Endodermal cell (in vitro differentiated cells): ENCODE measurements around the gene CRKL. TPM values are rescaled to one million over a fixed set of nuclear protein-coding genes. Genes with fewer than 3 reads are reported as not detected.

Source experiments
- DNase-seq: peaks from one replicate; pipeline ENCODE4 v3.0.0-alpha.2; 2017
- H3K27ac ChIP-seq: 2 replicates; pipeline ENCODE4 v1.5.1; 2013; ENCODE audit warnings: mild to moderate bottlenecking, low read depth, low read length, moderate library complexity
- H3K27me3 ChIP-seq: 2 replicates; pipeline ENCODE4 v1.6.1; 2013; ENCODE audit warnings: mild to moderate bottlenecking, low read length, moderate library complexity; ENCODE audit not compliant: insufficient read depth, control insufficient read depth, poor library complexity, severe bottlenecking
- H3K36me3 ChIP-seq: 2 replicates; pipeline ENCODE4 v1.7.0; 2013; ENCODE audit warnings: mild to moderate bottlenecking, low read length, moderate library complexity; ENCODE audit not compliant: control insufficient read depth, insufficient read depth
- H3K4me1 ChIP-seq: one replicate; pipeline ENCODE4 v1.7.0; 2013; ENCODE audit warnings: low read length; ENCODE audit not compliant: control insufficient read depth, insufficient read depth
- H3K4me3 ChIP-seq: 2 replicates; pipeline ENCODE4 v1.5.1; 2013; ENCODE audit warnings: mild to moderate bottlenecking, low read length, moderate library complexity
- H3K9ac ChIP-seq: 2 replicates; pipeline ENCODE4 v1.6.1; 2013; ENCODE audit warnings: mild to moderate bottlenecking, low read length, moderate library complexity; ENCODE audit not compliant: poor library complexity, severe bottlenecking; ENCODE audit errors: extremely low read depth
- H3K9me3 ChIP-seq: 2 replicates; pipeline ENCODE4 v1.6.1; 2013; ENCODE audit warnings: mild to moderate bottlenecking, low read length, moderate library complexity; ENCODE audit not compliant: control insufficient read depth
- H3K27ac Mint-ChIP-seq: 2 replicates; pipeline ENCODE4 v1.8.0; 2020; ENCODE audit warnings: mixed read lengths
- H3K27me3 Mint-ChIP-seq: 2 replicates; pipeline ENCODE4 v1.8.0; 2021; ENCODE audit warnings: mild to moderate bottlenecking, mixed read lengths; ENCODE audit not compliant: insufficient read depth
- H3K36me3 Mint-ChIP-seq: 2 replicates; pipeline ENCODE4 v1.8.0; 2020; ENCODE audit warnings: low read depth, mixed read lengths
- H3K4me1 Mint-ChIP-seq: 2 replicates; pipeline ENCODE4 v1.8.0; 2020; ENCODE audit warnings: mixed read lengths
- H3K4me3 Mint-ChIP-seq: 2 replicates; pipeline ENCODE4 v1.8.0; 2020; ENCODE audit warnings: mild to moderate bottlenecking, moderate library complexity, mixed read lengths
- H3K9me3 Mint-ChIP-seq: 2 replicates; pipeline ENCODE4 v1.8.0; 2020; ENCODE audit warnings: mild to moderate bottlenecking, mixed read lengths
- WGBS, 2 experiments: methylation state at CpG; one replicate each; pipeline versions ENCODE4 v1.1.5 to v1.1.7; 2013; ENCODE audit warnings: missing lambda C conversion rate in 2 of 2, mixed read lengths in 1 of 2; ENCODE audit not compliant: insufficient coverage in 1 of 2, insufficient read length in 1 of 2; 5-methylcytosine and 5-hydroxymethylcytosine counted together
- total RNA-seq, 2 donors: library from RNA; stranded (reverse); fragmentation: NEBNext Ultra II Directional in 1 of 2; extraction: Animal tissue kit (Norgen Biotek cat#: 25700) in 1 of 2; gene quantifications; 2 replicates in 1 of 2; 3 replicates in 1 of 2; pipeline ENCODE4 v1.2.1, GENCODE V29; 2021
- TF ChIP-seq, protein P1 (sequence below): fragments of 200-600 bp; sonication (generic); conservative IDR thresholded peaks from 2 replicates; pipeline ENCODE4 v1.5.0; 2021; ENCODE audit warnings: antibody characterized with exemption, mild to moderate bottlenecking

CRKL gene
- total RNA-seq, 2 donors from 2014 or later, result 89.5 to 104 TPM

GRCh38 chr22:20966883-20967696, 49.9 kb downstream of the CRKL start, which contains the start of gene AIFM3:
AIFM3 (plus strand) TSS chr22:20967255; CDS start chr22:20967945, 690 bp downstream.
- Mint-ChIP-seq H3K9me3 (no peaks in the 10 kb centered on the region), H3K27me3 (peaks cover 91% of the 10 kb centered on the region)
- no peak for DNase-seq

DNA sequence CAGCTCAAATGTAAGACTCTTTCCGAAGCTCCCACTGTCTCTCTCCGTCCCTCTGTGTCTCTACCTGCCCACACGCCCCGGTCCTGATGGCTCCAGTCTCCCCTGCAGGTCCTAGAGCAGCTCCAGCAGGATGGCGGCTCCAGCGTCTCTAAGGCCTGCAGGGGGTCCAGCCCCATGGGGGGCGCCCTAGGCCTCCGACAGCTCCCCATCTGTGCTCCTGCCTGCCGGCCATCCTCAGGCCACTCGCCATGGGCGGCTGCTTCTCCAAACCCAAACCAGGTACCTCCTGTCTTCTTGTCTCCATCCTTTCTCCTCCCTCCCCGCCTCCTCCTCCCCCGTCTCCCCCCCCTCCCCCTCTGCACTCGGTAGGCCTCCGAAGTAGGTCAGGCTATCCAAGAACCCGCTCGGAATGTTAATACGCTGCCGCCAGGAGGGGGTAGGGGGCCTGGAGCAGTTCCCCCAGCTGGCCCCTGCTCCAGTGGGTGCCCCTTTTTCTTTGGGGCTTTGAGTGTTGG, 50.5 kb downstream of the CRKL start:
- peak; percentile 75 for DNase-seq
- H3K36me3 Mint-ChIP-seq, result no peaks in the 10 kb centered on the region
- H3K27ac Mint-ChIP-seq, result no peak overlapping the region
- 15 to 38% methylated on average over 4 to 17 of the region's 19 CpGs for WGBS, 2 experiments
- Histone ChIP-seq H3K36me3 (no peaks in the 10 kb centered on the region), H3K4me3 (no peak overlapping the region), H3K27me3 (peaks cover 80% of the 10 kb centered on the region), H3K9ac (no peak overlapping the region), H3K4me1 (peaks cover 4% of the 10 kb centered on the region), H3K27ac (no peak overlapping the region), H3K9me3 (no peaks in the 10 kb centered on the region)
- no peaks in the 10 kb centered on the region for H3K9me3 Mint-ChIP-seq
- H3K4me3 Mint-ChIP-seq, result no peak overlapping the region
- H3K4me1 Mint-ChIP-seq, result peaks cover 13% of the 10 kb centered on the region
- H3K27me3 Mint-ChIP-seq, result peaks cover 89% of the 10 kb centered on the region
- TF ChIP-seq, protein P1, sequence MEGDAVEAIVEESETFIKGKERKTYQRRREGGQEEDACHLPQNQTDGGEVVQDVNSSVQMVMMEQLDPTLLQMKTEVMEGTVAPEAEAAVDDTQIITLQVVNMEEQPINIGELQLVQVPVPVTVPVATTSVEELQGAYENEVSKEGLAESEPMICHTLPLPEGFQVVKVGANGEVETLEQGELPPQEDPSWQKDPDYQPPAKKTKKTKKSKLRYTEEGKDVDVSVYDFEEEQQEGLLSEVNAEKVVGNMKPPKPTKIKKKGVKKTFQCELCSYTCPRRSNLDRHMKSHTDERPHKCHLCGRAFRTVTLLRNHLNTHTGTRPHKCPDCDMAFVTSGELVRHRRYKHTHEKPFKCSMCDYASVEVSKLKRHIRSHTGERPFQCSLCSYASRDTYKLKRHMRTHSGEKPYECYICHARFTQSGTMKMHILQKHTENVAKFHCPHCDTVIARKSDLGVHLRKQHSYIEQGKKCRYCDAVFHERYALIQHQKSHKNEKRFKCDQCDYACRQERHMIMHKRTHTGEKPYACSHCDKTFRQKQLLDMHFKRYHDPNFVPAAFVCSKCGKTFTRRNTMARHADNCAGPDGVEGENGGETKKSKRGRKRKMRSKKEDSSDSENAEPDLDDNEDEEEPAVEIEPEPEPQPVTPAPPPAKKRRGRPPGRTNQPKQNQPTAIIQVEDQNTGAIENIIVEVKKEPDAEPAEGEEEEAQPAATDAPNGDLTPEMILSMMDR, result peak; percentile 31

More at GRCh38 chr22:20966883-20967696, 49.9 kb downstream of the CRKL start, which contains the start of gene AIFM3:
- TF ChIP-seq, protein P1, result no peak
- 66 to 77% methylated on average over 10 to 22 of the region's 22 CpGs for WGBS, 2 experiments
- no peak within 1 kb of the TSS for H3K27ac ChIP-seq
- no peaks in the 10 kb centered on the region for H3K36me3 ChIP-seq
- no peak within 1 kb of the TSS for H3K9ac ChIP-seq
- H3K4me1 ChIP-seq, result peaks cover 4% of the 10 kb centered on the region
- Mint-ChIP-seq H3K27ac (no peak within 1 kb of the TSS), H3K4me3 (no peak within 1 kb of the TSS), H3K4me1 (peaks cover 13% of the 10 kb centered on the region), H3K36me3 (no peaks in the 10 kb centered on the region)
- H3K27me3 ChIP-seq, result peaks cover 79% of the 10 kb centered on the region
- H3K4me3 ChIP-seq, result no peak within 1 kb of the TSS
- no peaks in the 10 kb centered on the region for H3K9me3 ChIP-seq

DNA sequence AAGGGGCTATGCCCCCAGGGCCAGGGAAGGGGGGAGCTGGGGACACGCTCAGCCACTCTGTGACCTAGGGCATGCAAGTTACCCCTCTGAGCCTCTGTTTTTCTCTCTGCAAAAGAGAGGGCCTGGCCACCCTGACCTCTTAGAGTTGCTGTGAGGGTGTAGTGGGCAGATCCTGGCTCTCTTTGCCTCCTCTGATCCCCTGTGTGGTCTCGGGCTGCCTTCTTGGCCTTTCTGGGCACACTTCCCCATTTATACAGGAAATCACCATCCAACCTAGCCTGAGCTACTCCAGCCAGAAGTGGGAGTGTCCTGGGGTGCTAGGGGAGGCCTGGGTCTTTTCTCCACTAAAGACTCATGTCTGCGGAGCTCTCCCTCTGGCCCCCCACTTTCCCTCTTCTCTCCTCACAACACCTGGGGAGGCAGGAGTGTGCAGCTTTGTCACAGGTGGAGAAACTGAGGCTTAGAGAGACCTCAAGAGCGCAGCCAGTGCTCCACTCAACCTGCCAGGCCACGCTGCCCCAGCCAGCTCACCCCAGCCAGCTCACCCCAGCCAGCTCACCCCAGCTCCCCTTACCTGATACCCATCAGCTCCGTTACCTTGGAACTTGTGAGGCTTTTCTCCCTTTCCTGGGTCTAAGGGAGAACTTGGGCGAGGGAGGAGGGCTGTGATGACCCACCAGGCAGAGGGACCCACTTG, 51.2 kb downstream of the CRKL start:
- Histone ChIP-seq H3K4me1 (peaks cover 4% of the 10 kb centered on the region), H3K27me3 (peaks cover 80% of the 10 kb centered on the region), H3K9me3 (no peaks in the 10 kb centered on the region), H3K4me3 (no peak overlapping the region), H3K36me3 (no peaks in the 10 kb centered on the region), H3K9ac (no peak overlapping the region), H3K27ac (no peak overlapping the region)
- Mint-ChIP-seq H3K9me3 (no peaks in the 10 kb centered on the region), H3K36me3 (no peaks in the 10 kb centered on the region), H3K27ac (no peak overlapping the region), H3K27me3 (peaks cover 88% of the 10 kb centered on the region), H3K4me1 (peaks cover 13% of the 10 kb centered on the region), H3K4me3 (no peak overlapping the region)
- TF ChIP-seq, protein P1, result no peak
- no peak for DNase-seq
- 85 to 94% methylated on average over 6 to 7 of the region's 7 CpGs for WGBS, 2 experiments
